Upper lobe of right lung (tissue), 1 donor: ENCODE results near the gene ATP8A1. TPM values are rescaled to one million over a fixed set of nuclear protein-coding genes. Genes with fewer than 3 reads are reported as not detected.

Experiments used
- ATAC-seq: fragments of 200-7000 bp; cut with Tn5 transposase; one replicate; pipeline ENCODE4 v1.9.1; 2020; ENCODE audit warnings: mild to moderate bottlenecking, moderate library complexity
- DNase-seq: peaks from one replicate; pipeline ENCODE4 v3.0.0-alpha.2; 2020
- H3K27ac ChIP-seq: fragments of 200-600 bp; one replicate; pipeline ENCODE4 v1.8.0; 2022
- H3K27me3 ChIP-seq: fragments of 200-600 bp; one replicate; pipeline ENCODE4 v1.8.0; 2022; ENCODE audit warnings: mild to moderate bottlenecking
- H3K36me3 ChIP-seq: fragments of 200-600 bp; one replicate; pipeline ENCODE4 v1.8.0; 2022
- H3K4me1 ChIP-seq: fragments of 200-600 bp; one replicate; pipeline ENCODE4 v1.8.0; 2022
- H3K4me3 ChIP-seq: fragments of 200-600 bp; one replicate; pipeline ENCODE4 v1.8.0; 2022; ENCODE audit warnings: mild to moderate bottlenecking
- H3K9me3 ChIP-seq: fragments of 200-600 bp; one replicate; pipeline ENCODE4 v1.8.0; 2022
- intact Hi-C: fragments of 100-400 bp; cut with DNase I; formaldehyde crosslinking; loops from one replicate; pipeline ENCODE4 v1.11.0; 2022
- total RNA-seq: library from RNA; stranded (reverse); fragmentation: NEBNext Ultra II Directional; extraction: Animal tissue kit (Norgen Biotek cat#: 25700); gene quantifications from one replicate; pipeline ENCODE4 v1.2.1, GENCODE V29; 2021
- TF ChIP-seq, protein P1 (sequence below): fragments of 200-600 bp; IDR thresholded peaks from one replicate; pipeline ENCODE4 v1.8.0; 2022; ENCODE audit warnings: antibody characterized with exemption
- donor health status: DM: no; HTN: yes; CAD: no; lungs with severe emphysema.

Gene ATP8A1
- total RNA-seq, 1 donor from 2014 or later, result 79.3 TPM

DNA sequence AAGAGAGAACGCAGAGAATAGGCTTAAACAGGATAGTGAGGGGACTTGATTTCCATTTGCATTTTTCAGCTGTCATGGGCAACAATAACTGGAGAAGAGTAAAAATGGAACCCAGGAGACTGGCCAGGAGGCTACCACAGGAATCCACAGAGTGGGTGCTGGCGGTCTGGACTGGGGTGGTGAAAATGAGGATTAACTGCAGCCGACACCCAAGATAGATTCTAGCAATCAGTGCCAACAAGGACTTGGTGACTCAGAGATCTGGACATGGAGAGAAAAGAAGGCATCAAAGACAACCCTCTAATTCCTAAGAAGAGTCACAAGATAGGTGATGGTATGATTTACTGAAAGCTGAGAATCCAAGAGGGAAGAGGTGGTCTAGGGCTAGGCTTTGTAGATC lies 102.8 kb downstream of the ATP8A1 start:
- DNase-seq (no peak), ATAC-seq (no peak)
- no peak overlapping the region for H3K27ac ChIP-seq
- H3K9me3 ChIP-seq, result no peaks in the 10 kb centered on the region
- intact Hi-C loops, result no loop called here
- H3K4me3 ChIP-seq, result no peak overlapping the region
- H3K27me3 ChIP-seq, result no peaks in the 10 kb centered on the region
- no peaks in the 10 kb centered on the region for H3K4me1 ChIP-seq
- H3K36me3 ChIP-seq, result peaks cover 5% of the 10 kb centered on the region
- TF ChIP-seq, protein P1, sequence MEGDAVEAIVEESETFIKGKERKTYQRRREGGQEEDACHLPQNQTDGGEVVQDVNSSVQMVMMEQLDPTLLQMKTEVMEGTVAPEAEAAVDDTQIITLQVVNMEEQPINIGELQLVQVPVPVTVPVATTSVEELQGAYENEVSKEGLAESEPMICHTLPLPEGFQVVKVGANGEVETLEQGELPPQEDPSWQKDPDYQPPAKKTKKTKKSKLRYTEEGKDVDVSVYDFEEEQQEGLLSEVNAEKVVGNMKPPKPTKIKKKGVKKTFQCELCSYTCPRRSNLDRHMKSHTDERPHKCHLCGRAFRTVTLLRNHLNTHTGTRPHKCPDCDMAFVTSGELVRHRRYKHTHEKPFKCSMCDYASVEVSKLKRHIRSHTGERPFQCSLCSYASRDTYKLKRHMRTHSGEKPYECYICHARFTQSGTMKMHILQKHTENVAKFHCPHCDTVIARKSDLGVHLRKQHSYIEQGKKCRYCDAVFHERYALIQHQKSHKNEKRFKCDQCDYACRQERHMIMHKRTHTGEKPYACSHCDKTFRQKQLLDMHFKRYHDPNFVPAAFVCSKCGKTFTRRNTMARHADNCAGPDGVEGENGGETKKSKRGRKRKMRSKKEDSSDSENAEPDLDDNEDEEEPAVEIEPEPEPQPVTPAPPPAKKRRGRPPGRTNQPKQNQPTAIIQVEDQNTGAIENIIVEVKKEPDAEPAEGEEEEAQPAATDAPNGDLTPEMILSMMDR, result no peak

DNA sequence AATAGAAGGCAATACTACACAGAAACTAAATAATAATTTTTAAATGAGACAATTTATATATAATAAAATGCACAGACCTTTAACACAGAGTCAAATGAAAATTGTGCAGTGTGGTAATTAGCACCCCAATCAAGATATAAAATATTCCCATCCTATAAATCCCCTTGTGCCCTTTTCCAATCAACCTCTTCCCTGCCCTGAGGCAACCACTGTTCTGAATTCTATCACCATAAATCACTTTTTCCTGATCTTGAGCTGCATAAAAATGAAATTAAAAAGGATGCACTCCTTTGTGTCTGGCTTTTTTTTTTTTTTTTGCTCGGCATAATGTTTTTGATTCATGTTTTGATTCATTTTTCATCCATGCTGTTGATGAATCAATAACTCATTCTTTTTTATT lies 107.0 kb downstream of the ATP8A1 start:
- Histone ChIP-seq H3K36me3 (peaks cover 5% of the 10 kb centered on the region), H3K4me1 (no peaks in the 10 kb centered on the region), H3K27me3 (no peaks in the 10 kb centered on the region), H3K27ac (no peak overlapping the region), H3K4me3 (no peak overlapping the region), H3K9me3 (no peaks in the 10 kb centered on the region)
- intact Hi-C loops, result no loop called here
- ATAC-seq (no peak), DNase-seq (no peak)
- TF ChIP-seq, protein P1, result no peak

DNA sequence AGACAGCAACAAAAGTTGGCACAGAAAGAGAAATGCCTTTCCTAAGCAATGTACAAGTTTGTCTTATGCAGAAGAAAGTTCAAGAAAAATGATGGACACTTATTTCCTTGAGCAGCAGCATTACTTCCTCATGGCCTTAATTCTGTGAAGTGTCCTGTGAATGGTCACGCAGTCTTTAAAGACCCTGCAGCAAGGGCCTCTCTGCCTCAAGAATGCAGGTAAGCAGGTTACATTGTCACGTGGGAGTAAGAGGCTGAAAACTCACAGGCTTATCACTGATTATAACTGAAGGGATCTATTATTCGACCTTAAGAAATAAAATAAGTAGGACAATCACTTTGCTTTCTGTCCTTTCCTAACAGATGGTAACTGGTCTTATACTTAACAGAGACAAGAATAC lies 109.1 kb downstream of the ATP8A1 start:
- Histone ChIP-seq H3K36me3 (peaks cover 7% of the 10 kb centered on the region), H3K27ac (no peak overlapping the region), H3K27me3 (no peaks in the 10 kb centered on the region), H3K4me1 (no peaks in the 10 kb centered on the region), H3K4me3 (no peak overlapping the region), H3K9me3 (no peaks in the 10 kb centered on the region)
- DNase-seq (no peak), ATAC-seq (peak; percentile 38)
- intact Hi-C loops, result no loop called here
- TF ChIP-seq, protein P1, result no peak

DNA sequence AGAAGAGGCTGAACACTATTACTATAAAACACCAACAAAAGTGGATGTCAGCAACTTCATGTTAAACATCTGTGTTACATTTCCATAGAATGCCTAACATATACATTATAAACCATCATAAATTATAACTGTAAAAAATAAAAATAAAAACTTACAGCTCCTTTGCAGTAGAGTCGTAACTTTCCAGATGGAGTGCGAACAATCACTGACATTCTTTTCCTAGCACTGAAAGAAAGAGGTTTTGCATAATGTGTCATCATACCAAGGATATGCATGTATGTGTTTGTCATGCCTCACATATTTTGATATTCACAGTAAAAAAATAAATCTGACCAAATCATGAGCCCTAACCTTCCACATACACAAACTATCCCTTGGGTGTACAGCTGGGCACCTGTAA lies 113.1 kb downstream of the ATP8A1 start:
- ATAC-seq (no peak), DNase-seq (no peak)
- Histone ChIP-seq H3K4me1 (no peaks in the 10 kb centered on the region), H3K9me3 (no peaks in the 10 kb centered on the region), H3K27ac (no peak overlapping the region), H3K4me3 (no peak overlapping the region), H3K36me3 (peaks cover 8% of the 10 kb centered on the region), H3K27me3 (no peaks in the 10 kb centered on the region)
- intact Hi-C loops, result no loop called here
- TF ChIP-seq, protein P1, result no peak

DNA sequence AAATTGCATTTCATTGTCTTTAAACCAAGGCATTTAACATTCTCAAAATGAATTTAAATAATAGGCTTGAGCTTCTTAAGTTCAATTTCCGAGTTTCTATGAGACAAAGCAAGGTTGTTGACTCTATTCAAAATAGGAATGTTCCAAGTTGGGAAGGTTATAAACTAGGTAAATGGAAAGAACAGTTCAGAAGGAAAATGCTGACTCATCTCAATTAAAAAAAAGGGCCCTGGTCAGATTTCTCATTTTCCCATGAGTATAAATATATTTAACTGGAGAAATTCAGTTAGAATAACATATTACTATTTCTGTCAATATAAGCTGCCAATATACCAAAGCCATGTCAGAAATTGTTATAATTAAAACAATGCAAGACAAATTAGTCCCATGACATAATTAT lies 113.8 kb downstream of the ATP8A1 start:
- Histone ChIP-seq H3K27me3 (no peaks in the 10 kb centered on the region), H3K4me1 (no peaks in the 10 kb centered on the region), H3K27ac (no peak overlapping the region), H3K36me3 (peaks cover 8% of the 10 kb centered on the region), H3K9me3 (no peaks in the 10 kb centered on the region), H3K4me3 (no peak overlapping the region)
- DNase-seq (no peak), ATAC-seq (no peak)
- intact Hi-C loops, result no loop called here
- TF ChIP-seq, protein P1, result no peak

DNA sequence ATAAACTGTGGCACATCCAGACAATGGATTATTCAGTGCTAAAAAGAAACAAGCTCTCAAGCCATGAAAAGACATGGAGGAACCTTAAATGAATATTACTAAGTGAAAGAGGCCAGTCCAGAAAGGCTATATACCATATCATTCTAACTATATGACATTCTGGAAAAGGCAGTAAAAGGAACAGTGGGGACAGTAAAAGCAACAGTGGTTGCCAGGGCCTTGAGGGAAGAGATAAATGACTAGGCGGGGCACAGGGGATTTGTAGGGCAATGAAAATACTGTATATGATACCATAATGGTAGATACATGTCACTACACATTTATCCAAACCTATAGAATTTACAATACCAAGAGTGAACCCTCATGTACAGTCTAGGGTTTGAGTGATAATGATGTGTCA lies 115.3 kb downstream of the ATP8A1 start:
- Histone ChIP-seq H3K4me3 (no peak overlapping the region), H3K36me3 (peaks cover 8% of the 10 kb centered on the region), H3K27ac (no peak overlapping the region), H3K27me3 (no peaks in the 10 kb centered on the region), H3K4me1 (no peaks in the 10 kb centered on the region), H3K9me3 (no peaks in the 10 kb centered on the region)
- DNase-seq (no peak), ATAC-seq (no peak)
- TF ChIP-seq, protein P1, result no peak
- intact Hi-C loops, result no loop called here
